ENCODE results near the gene SLIT3.

DNA sequence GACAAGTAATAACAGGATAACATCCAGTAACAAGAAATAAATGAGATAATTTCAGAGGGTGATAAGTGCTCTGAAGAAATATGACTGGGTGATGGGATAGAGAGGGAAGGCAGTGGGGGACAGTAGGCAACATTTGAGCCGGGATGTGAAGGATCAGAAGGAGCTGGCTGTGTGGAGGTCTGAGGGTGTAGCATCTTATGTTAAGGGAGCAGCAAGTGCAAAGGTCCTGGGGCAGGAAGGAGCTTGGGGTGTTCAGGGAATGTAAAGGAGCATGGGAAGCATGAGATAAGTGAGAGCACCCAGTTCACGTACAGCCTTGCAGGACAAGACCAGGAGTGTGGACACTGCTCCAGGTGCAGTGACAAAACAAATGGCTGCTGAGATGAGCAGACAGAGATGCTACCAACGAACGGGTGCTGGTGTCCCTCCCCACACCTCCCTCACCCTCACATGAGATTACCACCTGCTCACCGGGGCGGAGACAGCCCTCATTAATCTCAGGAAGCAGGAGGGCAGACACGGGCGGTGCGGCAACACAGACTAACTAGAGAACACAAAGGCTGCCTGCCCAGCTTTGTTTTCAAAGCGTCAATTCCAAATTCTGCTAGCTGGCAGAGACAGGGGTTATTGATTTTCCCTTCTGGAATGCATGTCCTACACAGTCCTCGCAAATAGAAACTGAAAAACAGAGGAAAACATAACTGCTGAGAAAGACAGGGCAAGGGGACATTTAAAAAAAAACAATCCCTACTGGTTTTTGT, 423.6 kb downstream of the SLIT3 start:
- TF ChIP-seq POLR2A (IDR thresholded peaks at IDR 0.05), result no peak
- TF ChIP-seq, protein P1, sequence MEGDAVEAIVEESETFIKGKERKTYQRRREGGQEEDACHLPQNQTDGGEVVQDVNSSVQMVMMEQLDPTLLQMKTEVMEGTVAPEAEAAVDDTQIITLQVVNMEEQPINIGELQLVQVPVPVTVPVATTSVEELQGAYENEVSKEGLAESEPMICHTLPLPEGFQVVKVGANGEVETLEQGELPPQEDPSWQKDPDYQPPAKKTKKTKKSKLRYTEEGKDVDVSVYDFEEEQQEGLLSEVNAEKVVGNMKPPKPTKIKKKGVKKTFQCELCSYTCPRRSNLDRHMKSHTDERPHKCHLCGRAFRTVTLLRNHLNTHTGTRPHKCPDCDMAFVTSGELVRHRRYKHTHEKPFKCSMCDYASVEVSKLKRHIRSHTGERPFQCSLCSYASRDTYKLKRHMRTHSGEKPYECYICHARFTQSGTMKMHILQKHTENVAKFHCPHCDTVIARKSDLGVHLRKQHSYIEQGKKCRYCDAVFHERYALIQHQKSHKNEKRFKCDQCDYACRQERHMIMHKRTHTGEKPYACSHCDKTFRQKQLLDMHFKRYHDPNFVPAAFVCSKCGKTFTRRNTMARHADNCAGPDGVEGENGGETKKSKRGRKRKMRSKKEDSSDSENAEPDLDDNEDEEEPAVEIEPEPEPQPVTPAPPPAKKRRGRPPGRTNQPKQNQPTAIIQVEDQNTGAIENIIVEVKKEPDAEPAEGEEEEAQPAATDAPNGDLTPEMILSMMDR (IDR thresholded peaks at IDR 0.05), result no peak
